ENCODE measurements around the gene HSBP1L1.

Gene HSBP1L1

GRCh38 chr18:79930020-79930642 lies 34.3 kb upstream of the HSBP1L1 start:
- DNase-seq (ENCODE audit: low read depth): no peak

- no peak for DNase-seq (ENCODE audit: low read depth)
These were observed 33.0 kb upstream of the HSBP1L1 start for GRCh38 chr18:79931475-79931874.

GRCh38 chr18:79932907-79933306 lies 31.5 kb upstream of the HSBP1L1 start:
- no peak for DNase-seq (ENCODE audit: low read depth)

- DNase-seq (ENCODE audit: low read depth): no peak
These were observed 30.7 kb upstream of the HSBP1L1 start for GRCh38 chr18:79933765-79934164.

- no peak for DNase-seq (ENCODE audit: low read depth)
These were observed 29.9 kb upstream of the HSBP1L1 start for GRCh38 chr18:79934311-79935097.

- DNase-seq (ENCODE audit: low read depth): no peak
These were observed 29.4 kb upstream of the HSBP1L1 start for GRCh38 chr18:79935098-79935480.

- no peak for DNase-seq (ENCODE audit: low read depth)
These were observed 28.9 kb upstream of the HSBP1L1 start for GRCh38 chr18:79935499-79935898.

GRCh38 chr18:79935925-79936324 lies 28.5 kb upstream of the HSBP1L1 start:
- DNase-seq (ENCODE audit: low read depth): no peak

GRCh38 chr18:79936641-79937040 lies 27.8 kb upstream of the HSBP1L1 start:
- DNase-seq (ENCODE audit: low read depth): no peak

GRCh38 chr18:79937103-79937860 lies 27.2 kb upstream of the HSBP1L1 start:
- DNase-seq (ENCODE audit: low read depth): no peak

- no peak for DNase-seq (ENCODE audit: low read depth)
These were observed 26.2 kb upstream of the HSBP1L1 start for GRCh38 chr18:79938196-79938595.

- DNase-seq (ENCODE audit: low read depth): no peak
These were observed 25.3 kb upstream of the HSBP1L1 start for GRCh38 chr18:79939096-79939495.

- no peak for DNase-seq (ENCODE audit: low read depth)
These were observed 24.2 kb upstream of the HSBP1L1 start for GRCh38 chr18:79940126-79940813.

GRCh38 chr18:79940814-79941472 lies 23.5 kb upstream of the HSBP1L1 start:
- no peak for DNase-seq (ENCODE audit: low read depth)

- DNase-seq (ENCODE audit: low read depth): no peak
These were observed 22.8 kb upstream of the HSBP1L1 start for GRCh38 chr18:79941473-79942119.

- DNase-seq (ENCODE audit: low read depth): no peak
These were observed 22.2 kb upstream of the HSBP1L1 start for GRCh38 chr18:79942211-79942610.

- DNase-seq (ENCODE audit: low read depth): no peak
These were observed 21.4 kb upstream of the HSBP1L1 start for GRCh38 chr18:79942786-79943607.

- DNase-seq (ENCODE audit: low read depth): no peak
These were observed 20.8 kb upstream of the HSBP1L1 start for GRCh38 chr18:79943608-79944125.

GRCh38 chr18:79944126-79944731 lies 20.2 kb upstream of the HSBP1L1 start:
- DNase-seq (ENCODE audit: low read depth): no peak

GRCh38 chr18:79944746-79945117 lies 19.7 kb upstream of the HSBP1L1 start:
- DNase-seq (ENCODE audit: low read depth): no peak
